Measurements from ENCODE around the gene PWWP2A.

- no peak for TF ChIP-seq POLR2A (IDR thresholded peaks at IDR 0.05; ENCODE audit: low read depth, low read length)
- no peak for TF ChIP-seq POLR2AphosphoS5 (IDR thresholded peaks at IDR 0.05; ENCODE audit: low read depth, low read length)
- no peak for TF ChIP-seq TAF1 (IDR thresholded peaks at IDR 0.05; ENCODE audit: borderline replicate concordance, low read depth, low read length)
Observed at GRCh38 chr5:160166069-160166972, 47.1 kb upstream of the PWWP2A start.
